HepG2 (cell line): ENCODE results near the gene HLA-F. TPM values are rescaled to one million over a fixed set of nuclear protein-coding genes. Genes with fewer than 3 reads are reported as not detected.

Source experiments
- ARID3A ChIP-seq: IDR thresholded peaks from 2 replicates; pipeline ENCODE4 v1.6.1; 2012; ENCODE audit warnings: low read depth, low read length, improper control_type of control experiment
- ATF1 ChIP-seq: IDR thresholded peaks from 2 replicates; pipeline ENCODE4 v1.6.1; 2016; ENCODE audit warnings: mild to moderate bottlenecking, control low read depth
- FOXA1 ChIP-seq, 2 experiments: fragments of 450-650 bp in 1 of 2; sonication (generic) in 1 of 2; formaldehyde crosslinking in 1 of 2; IDR thresholded peaks; 2 replicates each; pipeline versions ENCODE4 v1.4.0 to v1.6.1; 2016 to 2020; ENCODE audit warnings: missing genetic modification reagents in 1 of 2
- FOXM1 ChIP-seq: sonication (generic); formaldehyde crosslinking; IDR thresholded peaks from 2 replicates; pipeline ENCODE4 v1.5.0; 2020; ENCODE audit warnings: missing genetic modification reagents
- GATA4 ChIP-seq: sonication (generic); IDR thresholded peaks from 2 replicates; pipeline ENCODE4 v1.6.1; 2016; ENCODE audit warnings: antibody characterized with exemption, low read depth, borderline replicate concordance
- MAFK ChIP-seq, 2 experiments: IDR thresholded peaks in 1 of 2; conservative IDR thresholded peaks in 1 of 2; 2 replicates each; pipeline ENCODE4 v1.6.1; 2011; ENCODE audit warnings: improper control_type of control experiment in 2 of 2, low read length in 2 of 2
- RARG ChIP-seq: sonication (generic); formaldehyde crosslinking; IDR thresholded peaks from 2 replicates; pipeline ENCODE4 v1.4.0; 2020; ENCODE audit warnings: low read depth, mild to moderate bottlenecking, missing genetic modification reagents
- RBFOX2 ChIP-seq: fragments of 200-400 bp; formaldehyde crosslinking; IDR thresholded peaks from 2 replicates; pipeline ENCODE4 v1.6.1; 2017; ENCODE audit warnings: low read depth, mild to moderate bottlenecking, low read length
- RFX5 ChIP-seq: IDR thresholded peaks from 2 replicates; pipeline ENCODE4 v1.6.1; 2011; ENCODE audit warnings: low read depth, low read length, improper control_type of control experiment
- SMC3 ChIP-seq: IDR thresholded peaks from 2 replicates; pipeline ENCODE4 v1.6.1; 2011; ENCODE audit warnings: low read length, improper control_type of control experiment
- SNAPC5 ChIP-seq: sonication (generic); formaldehyde crosslinking; IDR thresholded peaks from 2 replicates; pipeline ENCODE4 v1.8.1; 2023; ENCODE audit warnings: mild to moderate bottlenecking, missing genetic modification reagents, borderline replicate concordance
- STAT5B ChIP-seq: sonication (generic); formaldehyde crosslinking; IDR thresholded peaks from 2 replicates; pipeline ENCODE4 v1.4.0; 2020; ENCODE audit warnings: missing genetic modification reagents
- TERF1 ChIP-seq: sonication (generic); formaldehyde crosslinking; IDR thresholded peaks from 2 replicates; pipeline ENCODE4 v1.8.0; 2022; ENCODE audit warnings: mild to moderate bottlenecking, missing genetic modification reagents, moderate library complexity
- TRIM24 ChIP-seq: sonication (generic); formaldehyde crosslinking; IDR thresholded peaks from 2 replicates; pipeline ENCODE4 v1.8.0; 2022; ENCODE audit warnings: mild to moderate bottlenecking, missing genetic modification reagents
- ZBTB39 ChIP-seq: sonication (generic); formaldehyde crosslinking; IDR thresholded peaks from 2 replicates; pipeline ENCODE4 v1.5.0; 2020; ENCODE audit warnings: missing genetic modification reagents
- ZNF138 ChIP-seq: sonication (generic); formaldehyde crosslinking; IDR thresholded peaks from 2 replicates; pipeline ENCODE4 v1.5.0; 2020; ENCODE audit warnings: mild to moderate bottlenecking, low read depth, missing genetic modification reagents
- ZNF143 ChIP-seq: sonication (generic); formaldehyde crosslinking; IDR thresholded peaks from 2 replicates; pipeline ENCODE4 v1.4.0; 2020; ENCODE audit warnings: missing genetic modification reagents
- ZNF704 ChIP-seq: sonication (generic); formaldehyde crosslinking; IDR thresholded peaks from 2 replicates; pipeline ENCODE4 v1.8.1; 2023; ENCODE audit warnings: mild to moderate bottlenecking, inconsistent platforms, moderate library complexity, missing genetic modification reagents, borderline replicate concordance
- ZNF747 ChIP-seq: sonication (generic); formaldehyde crosslinking; IDR thresholded peaks from 2 replicates; pipeline ENCODE4 v1.8.1; 2023; ENCODE audit warnings: missing genetic modification reagents, mild to moderate bottlenecking, borderline replicate concordance
- ZNF792 ChIP-seq: IDR thresholded peaks from 2 replicates; pipeline ENCODE4 v1.6.1; 2016
- polyA plus RNA-seq, 8 experiments: library from polyadenylated mRNA; depleted of rRNA in 3 of 8; stranded (reverse) in 7 of 8; unstranded in 1 of 8; fragments of >200 nt; fragmentation: Illumina TruSeq in 4 of 8; extraction: Trizol in 4 of 8; gene quantifications; 2 replicates each; pipeline versions ENCODE4 v1.2.1 to v1.2.3, GENCODE V29; 2011 to 2016; ENCODE audit warnings: low read depth in 4 of 8, missing spikeins in 1 of 8, mixed read lengths in 1 of 8; ENCODE audit not compliant: insufficient read depth in 1 of 8
- total RNA-seq, 5 experiments: library from RNA; depleted of rRNA; stranded (reverse); fragments of >200 nt; fragmentation: Illumina TruSeq; extraction: Trizol; gene quantifications; 2 replicates each; pipeline ENCODE4 v1.2.3, GENCODE V29; 2016; ENCODE audit warnings: low read depth in 1 of 5

HLA-F gene
- total and polyA plus RNA-seq, 2 of the 13 experiments (the other 11 are each of a cell fraction or from before 2014, with no cell fraction given) = 6.0 to 6.1 TPM

- no peak for TF ChIP-seq ZBTB39 (CRISPR knock-in tag)
- 0 out of 2 replicates have a peak, but pooled peaks have one; percentile 34 for TF ChIP-seq ZNF704 (CRISPR knock-in tag)
- TF ChIP-seq RFX5 = peak; percentile 75
- TF ChIP-seq ZNF792 (CRISPR knock-in tag) = peak; percentile 33; the same call in 1 of the 2 replicates
- no peak for TF ChIP-seq TRIM24
- TF ChIP-seq FOXM1 (CRISPR knock-in tag) = no peak
- TF ChIP-seq TERF1 (CRISPR knock-in tag) = no peak
- TF ChIP-seq RBFOX2 = no peak
- no peak for TF ChIP-seq GATA4
- no peak for TF ChIP-seq ARID3A
- no peak for TF ChIP-seq MAFK (conservative IDR thresholded peaks at IDR 0.05 in 1 of 2, IDR thresholded peaks at IDR 0.05 in 1 of 2; ENCODE audit: low read length in 2 of 2)
- TF ChIP-seq RARG (CRISPR knock-in tag) = no peak
- no peak for TF ChIP-seq ZNF747 (CRISPR knock-in tag)
- peak; percentile 62; the same call in 1 of the 2 replicates for TF ChIP-seq SMC3
- no peak; the same call in 1 of the 2 replicates for TF ChIP-seq STAT5B (CRISPR knock-in tag)
- TF ChIP-seq ZNF138 (CRISPR knock-in tag) = no peak
- TF ChIP-seq SNAPC5 = no peak
- TF ChIP-seq ATF1 = peak; percentile 67
- TF ChIP-seq ZNF143 = no peak
- TF ChIP-seq FOXA1 (IDR thresholded peaks at IDR 0.05) = no peak
- peak; percentile 42; the same call in 1 of the 2 replicates for TF ChIP-seq FOXA1 (CRISPR knock-in tag; IDR thresholded peaks at IDR 0.05)
Measured at GRCh38 chr6:29752451-29753308, 29.4 kb downstream of the HLA-F start (continued).
